GM19025 (cell line): ENCODE measurements around the gene SCN2A.
"Not testable (repeated sequence)": the region's sequence is repeated elsewhere in the genome, so short reads cannot be mapped to it uniquely, and the experiment has no call there.

Experiments
- ATAC-seq: cut with Tn5 transposase; IDR thresholded peaks from one replicate; pipeline ENCODE4 v1.9.1; 2021; ENCODE audit warnings: mild to moderate bottlenecking, low read depth, moderate library complexity; ENCODE audit not compliant: unreplicated experiment

SCN2A gene

GRCh38 chr2:165307317-165307716, 68.1 kb downstream of the SCN2A start:
- ATAC-seq, result no peak

DNA sequence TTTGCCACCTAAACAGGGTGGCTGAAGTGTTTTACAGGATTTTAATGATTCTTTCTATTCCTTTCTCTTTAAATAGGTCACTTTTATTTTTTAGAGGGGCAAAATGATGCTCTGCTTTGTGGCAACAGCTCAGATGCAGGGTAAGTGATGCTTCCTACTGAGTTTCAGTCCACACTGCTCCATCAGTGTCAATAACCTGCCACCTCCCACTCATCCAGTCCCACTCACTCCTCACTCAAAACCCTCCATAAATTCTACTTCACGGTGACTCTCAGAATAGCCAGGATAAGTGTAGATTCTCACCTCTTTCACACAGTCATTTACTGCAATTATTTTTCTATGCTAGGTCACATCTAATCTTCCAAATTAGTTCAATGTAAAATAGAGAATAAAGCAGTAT, 72.7 kb downstream of the SCN2A start:
- ATAC-seq, result no peak

- no peak for ATAC-seq
These were observed 73.8 kb downstream of the SCN2A start for GRCh38 chr2:165312999-165313398.

GRCh38 chr2:165313509-165313908, 74.3 kb downstream of the SCN2A start:
- ATAC-seq, result no peak

DNA sequence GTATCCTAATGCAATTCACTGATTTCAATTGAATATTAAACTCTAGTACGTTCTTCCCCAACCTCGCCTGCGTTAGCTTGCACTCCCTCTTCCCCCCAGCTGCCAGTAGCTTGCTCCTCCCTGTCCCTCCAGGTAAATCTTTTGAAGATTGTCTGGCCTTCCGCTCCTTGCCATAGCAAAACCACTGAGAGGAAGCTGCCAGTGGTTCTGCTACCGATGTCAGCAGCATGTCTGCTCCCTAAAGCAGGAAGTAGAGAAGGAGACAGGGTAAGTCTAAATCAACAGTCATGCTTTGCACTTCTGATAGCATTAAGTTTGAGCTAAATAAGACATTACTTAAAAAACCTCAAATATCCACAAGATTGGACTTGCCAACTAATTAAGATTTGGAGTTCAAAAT, 89.1 kb downstream of the SCN2A start:
- ATAC-seq, result no peak

DNA sequence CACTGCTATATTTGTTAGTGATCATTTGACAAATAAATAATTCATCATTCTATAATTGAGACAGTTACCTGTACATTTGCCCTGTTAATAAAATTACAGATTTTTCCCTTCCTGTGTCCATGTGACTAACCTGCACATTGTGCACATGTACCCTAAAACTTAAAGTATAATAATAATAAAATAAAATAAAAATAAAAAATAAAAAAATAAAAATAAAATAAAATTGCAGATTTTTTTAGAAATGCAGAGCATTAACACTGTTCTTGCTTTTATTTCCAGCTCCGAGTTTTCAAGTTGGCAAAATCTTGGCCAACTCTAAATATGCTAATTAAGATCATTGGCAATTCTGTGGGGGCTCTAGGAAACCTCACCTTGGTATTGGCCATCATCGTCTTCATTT, 105.1 kb downstream of the SCN2A start:
- not testable (repeated sequence) for ATAC-seq

- no peak for ATAC-seq
These were observed 109.2 kb downstream of the SCN2A start for GRCh38 chr2:165348441-165348840.

DNA sequence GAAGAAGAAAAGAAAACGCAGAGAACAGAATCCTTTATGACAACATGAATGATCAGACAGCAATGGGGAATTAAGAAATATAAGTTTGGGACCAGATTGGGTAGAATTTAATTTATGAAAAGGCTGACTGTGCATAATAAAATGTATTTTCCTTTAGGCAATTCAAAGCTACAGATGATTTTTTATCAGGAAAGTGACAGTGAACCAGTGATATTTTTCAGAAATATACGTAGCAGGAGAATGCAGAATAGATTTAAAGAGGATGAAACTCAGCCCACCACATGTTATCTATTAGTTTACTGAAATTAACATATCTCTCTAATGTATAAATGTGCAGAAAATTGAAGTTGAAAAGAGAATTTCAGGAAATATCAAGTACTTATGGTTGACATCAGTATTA, 110.0 kb downstream of the SCN2A start:
- no peak for ATAC-seq

DNA sequence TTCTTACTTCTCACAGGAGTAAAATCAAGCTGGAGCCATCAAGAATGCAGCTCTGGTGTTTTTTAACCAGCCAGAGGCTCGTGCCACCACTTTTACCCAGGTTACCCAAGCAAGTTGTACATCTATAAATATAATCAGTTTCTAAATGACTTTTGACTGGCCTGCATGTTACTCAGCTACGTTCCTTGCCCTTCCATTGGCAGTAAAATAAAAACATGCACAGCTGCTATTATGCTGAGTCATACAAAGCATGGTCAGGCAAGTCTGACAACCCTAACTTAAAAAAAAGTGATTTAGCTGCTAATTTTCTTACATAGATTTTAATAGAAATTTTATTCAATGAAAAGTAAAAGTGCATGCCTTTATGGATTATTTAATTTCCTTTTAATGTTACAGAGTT, 118.5 kb downstream of the SCN2A start:
- ATAC-seq, result peak; percentile 83

DNA sequence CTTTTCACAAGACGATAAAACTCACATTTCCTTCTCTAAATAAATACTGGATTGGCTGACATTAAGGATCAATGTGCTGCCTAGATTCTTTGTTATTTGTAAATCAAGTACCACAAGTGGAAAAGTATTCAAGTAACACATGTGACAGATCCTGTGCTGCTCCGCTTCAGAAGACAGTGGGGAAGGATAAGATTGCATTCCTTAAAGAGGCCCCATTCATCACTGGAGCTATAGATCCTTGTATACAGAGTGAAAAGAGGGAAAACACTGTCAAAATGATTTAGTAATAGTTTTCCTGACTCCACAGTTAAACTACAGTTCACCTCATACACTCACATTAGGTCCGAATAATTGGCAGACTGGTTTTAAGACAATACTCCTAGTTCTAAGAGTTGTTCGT, 122.3 kb downstream of the SCN2A start:
- ATAC-seq, result no peak

- ATAC-seq, result no peak
These were observed 130.1 kb downstream of the SCN2A start for GRCh38 chr2:165369131-165369897.

DNA sequence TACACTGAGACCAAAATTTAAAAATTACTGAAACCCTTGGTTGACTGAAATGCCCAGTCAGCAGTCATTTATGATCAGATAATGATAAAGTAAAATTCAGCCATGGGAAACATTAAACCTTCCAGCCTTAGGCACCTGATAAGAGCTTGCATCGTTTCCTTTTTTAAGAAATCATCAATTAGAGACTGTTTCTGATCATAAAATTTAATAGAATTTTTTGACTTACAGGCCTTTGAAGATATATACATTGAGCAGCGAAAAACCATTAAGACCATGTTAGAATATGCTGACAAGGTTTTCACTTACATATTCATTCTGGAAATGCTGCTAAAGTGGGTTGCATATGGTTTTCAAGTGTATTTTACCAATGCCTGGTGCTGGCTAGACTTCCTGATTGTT, 130.7 kb downstream of the SCN2A start:
- ATAC-seq, result no peak

- ATAC-seq, result no peak
These were observed 132.1 kb downstream of the SCN2A start for GRCh38 chr2:165371356-165371755.

DNA sequence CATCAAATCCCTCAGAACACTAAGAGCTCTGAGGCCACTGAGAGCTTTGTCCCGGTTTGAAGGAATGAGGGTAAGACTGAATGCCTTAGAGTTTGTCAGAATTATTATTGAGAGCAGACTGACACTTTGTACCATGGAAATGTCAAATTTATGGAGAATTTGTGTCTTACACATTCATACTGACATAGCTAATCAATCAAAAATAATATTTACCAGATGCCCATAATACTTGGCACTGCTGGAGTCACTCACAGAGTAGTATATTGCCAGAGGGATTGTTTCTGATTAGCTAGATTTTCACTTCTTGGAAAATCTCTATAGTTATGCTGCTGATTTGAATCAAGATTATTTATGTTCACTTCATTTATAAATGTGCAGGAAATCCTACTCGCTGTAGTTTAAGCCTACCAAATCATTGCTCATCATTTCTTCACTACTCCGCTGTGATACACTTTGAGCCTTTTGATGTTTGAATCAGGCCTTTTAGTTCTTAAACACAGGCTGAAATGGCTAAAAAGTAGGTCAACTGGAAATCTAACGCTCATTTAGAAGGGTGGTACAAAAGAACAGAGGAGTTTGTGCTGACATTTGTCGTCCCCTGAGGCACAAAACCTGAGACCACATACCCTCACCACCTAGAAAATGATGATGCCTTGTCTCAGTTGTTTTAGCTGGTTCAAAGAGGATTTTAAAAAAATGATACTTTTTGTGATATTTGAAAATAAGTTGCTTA, 134.2 kb downstream of the SCN2A start:
- no peak for ATAC-seq

DNA sequence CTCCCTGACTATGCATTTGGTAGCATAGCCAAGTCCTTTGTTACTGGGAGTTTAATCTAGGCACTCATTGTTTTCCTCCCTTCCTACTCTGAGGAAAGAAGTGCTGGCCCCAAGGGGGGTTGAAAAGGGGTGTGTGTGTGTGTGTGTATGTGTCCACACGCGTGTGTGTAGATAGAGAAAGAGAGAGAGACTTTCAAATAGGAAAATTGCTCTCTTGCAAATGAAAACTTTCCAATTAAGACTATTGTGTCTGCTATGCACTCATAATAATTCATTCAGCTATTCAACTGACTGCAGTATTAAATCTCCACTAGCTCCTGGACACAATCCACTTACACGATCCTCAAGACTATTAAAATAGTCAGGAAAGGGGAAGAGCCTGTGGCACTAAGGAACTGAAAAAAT, 137.4 kb downstream of the SCN2A start:
- ATAC-seq, result no peak

- ATAC-seq, result no peak
These were observed 143.1 kb downstream of the SCN2A start for GRCh38 chr2:165382362-165382761.

DNA sequence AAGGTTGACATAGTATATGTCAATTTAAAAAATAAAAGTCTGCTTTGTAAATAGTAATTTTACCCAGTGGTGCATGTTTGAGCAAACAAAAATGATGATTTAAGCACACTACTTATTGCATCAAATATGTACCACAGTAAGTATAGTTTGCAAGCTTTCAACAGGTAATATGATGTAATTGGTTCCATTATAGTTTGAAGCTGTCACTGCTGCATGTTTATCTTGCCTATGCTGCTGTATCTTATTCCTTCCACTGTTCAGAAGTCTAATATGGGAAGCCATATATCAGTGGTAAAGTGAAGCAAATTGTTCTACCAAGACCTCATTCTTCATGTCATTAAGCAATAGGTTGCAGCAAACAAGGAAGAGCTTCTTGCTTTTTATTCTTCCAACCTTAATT, 151.7 kb downstream of the SCN2A start:
- no peak for ATAC-seq

DNA sequence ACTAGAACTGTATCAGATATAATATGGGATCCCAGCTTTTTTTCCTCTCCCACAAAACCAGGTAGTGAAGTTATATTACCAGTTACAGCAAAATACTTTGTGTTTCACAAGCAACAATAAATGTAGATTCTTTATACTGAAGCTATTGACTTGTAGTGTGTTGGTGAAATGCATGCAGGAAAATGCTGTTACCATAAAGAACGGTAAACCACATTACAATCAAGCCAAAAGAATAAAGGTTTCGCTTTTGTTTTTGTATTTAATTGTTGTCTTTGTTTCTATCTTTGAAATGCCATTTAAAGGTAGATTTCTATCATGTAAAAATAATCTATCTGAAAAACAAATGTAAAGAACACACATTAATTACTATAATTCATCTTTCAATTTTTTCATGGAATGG, 152.6 kb downstream of the SCN2A start:
- ATAC-seq, result no peak

GRCh38 chr2:165398603-165399002, 159.4 kb downstream of the SCN2A start:
- ATAC-seq, result not testable (repeated sequence)

DNA sequence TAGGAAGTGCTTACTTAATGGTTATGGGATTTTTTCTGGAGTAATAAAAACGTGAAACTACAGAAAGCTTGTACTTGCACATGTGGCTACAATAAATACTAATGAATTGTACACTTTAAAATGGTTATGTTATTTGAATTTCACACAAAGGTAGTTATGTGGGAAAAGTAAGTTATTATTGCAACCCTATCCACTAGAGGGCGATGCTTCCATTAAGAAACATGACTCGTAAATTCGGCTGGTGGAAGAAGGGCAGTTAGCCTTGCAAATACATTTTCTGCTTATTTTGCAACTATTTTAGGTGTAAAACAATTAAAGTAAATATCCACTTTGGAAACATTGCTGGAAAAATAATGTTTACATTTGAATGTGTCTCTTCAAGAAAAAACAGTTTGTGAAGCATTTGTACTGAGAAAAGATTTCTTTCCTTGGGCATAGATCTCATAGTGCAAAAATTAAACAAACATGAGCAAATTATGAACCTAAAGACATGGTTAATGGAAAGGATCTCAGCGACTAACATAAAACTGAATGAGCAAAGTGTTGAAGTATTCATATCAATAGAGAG, 162.2 kb downstream of the SCN2A start:
- no peak for ATAC-seq

DNA sequence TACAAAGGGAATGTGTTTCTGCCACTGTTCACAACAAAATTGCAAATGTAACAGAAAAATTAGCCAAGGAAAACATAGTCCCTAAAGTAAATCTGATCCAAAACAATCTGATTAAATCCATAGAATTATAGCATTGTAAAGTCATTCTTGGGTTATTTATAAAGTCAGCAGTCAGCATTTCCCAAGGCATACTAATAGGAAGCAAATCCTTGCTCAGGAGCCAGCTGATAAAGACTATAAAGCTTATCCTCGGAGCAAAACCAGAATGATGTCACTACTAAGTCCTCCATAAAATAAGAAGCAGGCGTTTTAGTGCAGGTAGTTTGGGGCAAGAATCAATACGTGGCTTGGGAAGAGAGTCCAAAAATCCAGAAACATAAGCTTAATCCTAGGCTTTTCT, 162.9 kb downstream of the SCN2A start:
- no peak for ATAC-seq

DNA sequence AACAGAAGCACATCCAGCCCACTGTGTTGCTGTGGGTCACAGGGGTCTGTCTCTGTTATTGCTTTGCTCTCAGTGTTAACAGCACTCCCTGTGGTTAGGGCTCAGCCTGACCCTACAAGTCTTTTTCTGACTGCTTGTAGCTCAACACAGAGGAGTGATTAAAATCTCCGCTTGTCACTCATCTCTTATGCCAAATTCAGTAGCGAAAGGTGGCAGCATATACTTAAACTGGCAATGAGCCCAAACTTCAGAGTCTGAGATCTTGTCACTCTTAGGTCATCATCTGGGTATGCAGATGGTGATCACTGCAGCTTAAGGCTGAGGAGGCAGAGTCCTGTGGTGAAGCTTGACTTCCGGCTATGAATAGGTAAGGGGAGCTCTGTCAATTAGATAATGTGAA, 167.0 kb downstream of the SCN2A start:
- no peak for ATAC-seq
